OCI-LY3 (cell line): ENCODE data around the gene PLGRKT.
"Not testable (repeated sequence)": the region's sequence is repeated elsewhere in the genome, so short reads cannot be mapped to it uniquely, and the experiment has no call there.

Source experiments
- H2AFZ ChIP-seq: fragments of 200-600, 300-600 bp; shearing (Covaris generic); 2 replicates; pipeline ENCODE4 v1.6.0; 2014; ENCODE audit warnings: antibody characterized with exemption, low read depth, low read length
- H3K27ac ChIP-seq: fragments of 200-600, 300-600 bp; sonication (generic); 2 replicates; pipeline ENCODE4 v1.5.1; 2014; ENCODE audit warnings: mild to moderate bottlenecking, low read length, moderate library complexity, mixed read lengths
- H3K27me3 ChIP-seq: fragments of 200-600, 300-600 bp; sonication (generic); 2 replicates; pipeline ENCODE4 v1.6.1; 2014; ENCODE audit warnings: low read depth, low read length, mixed read lengths
- H3K36me3 ChIP-seq: fragments of 200-600, 300-600 bp; sonication (generic); replicated peaks from 2 replicates; pipeline ENCODE3; 2014; ENCODE audit warnings: low read depth, low read length, mixed read lengths
- H3K4me1 ChIP-seq: fragments of 300-600, 200-600 bp; sonication (generic); 2 replicates; pipeline ENCODE4 v1.6.1; 2014; ENCODE audit warnings: low read length, mixed read lengths
- H3K4me2 ChIP-seq: fragments of 200-600, 300-600 bp; sonication (generic); 2 replicates; pipeline ENCODE4 v1.6.1; 2014; ENCODE audit warnings: low read length, mixed read lengths
- H3K4me3 ChIP-seq: fragments of 300-600, 200-600 bp; sonication (generic); 2 replicates; pipeline ENCODE4 v1.5.1; 2014; ENCODE audit warnings: antibody characterized with exemption, mild to moderate bottlenecking, low read length, moderate library complexity
- H3K79me2 ChIP-seq: fragments of 300-600, 200-600 bp; shearing (Covaris generic); 2 replicates; pipeline ENCODE4 v1.6.1; 2014; ENCODE audit warnings: mild to moderate bottlenecking, low read length, mixed read lengths
- H3K9ac ChIP-seq: fragments of 300-600, 200-600 bp; shearing (Covaris generic); 2 replicates; pipeline ENCODE4 v1.6.0; 2014; ENCODE audit warnings: mild to moderate bottlenecking, low read length, moderate library complexity
- H3K9me3 ChIP-seq: fragments of 200-600, 300-600 bp; shearing (Covaris generic); 2 replicates; pipeline ENCODE4 v1.6.1; 2014; ENCODE audit warnings: low read length, mixed read lengths; ENCODE audit not compliant: insufficient read depth
- H4K20me1 ChIP-seq: fragments of 200-600, 300-600 bp; sonication (generic); 2 replicates; pipeline ENCODE4 v1.6.1; 2016; ENCODE audit warnings: low read length, mixed read lengths; ENCODE audit not compliant: insufficient read depth
- EZH2phosphoT487 ChIP-seq: fragments of 200-600 bp; shearing (Covaris generic); IDR thresholded peaks from 2 replicates; pipeline ENCODE4 v1.6.1; 2018; ENCODE audit warnings: antibody characterized with exemption, mixed run types, low read depth
- TF ChIP-seq, protein P1 (sequence below): fragments of 200-600, 300-600 bp; sonication (generic); IDR thresholded peaks from 2 replicates; pipeline ENCODE4 v1.5.1; 2014; ENCODE audit warnings: antibody characterized with exemption, low read length, low read depth

The PLGRKT gene

GRCh38 chr9:5466766-5467165, 29.0 kb upstream of the PLGRKT start:
- Histone ChIP-seq H3K4me2 (no peak overlapping the region), H3K9ac (no peak overlapping the region), H3K4me1 (peaks cover 29% of the 10 kb centered on the region), H3K79me2 (no peaks in the 10 kb centered on the region), H2AFZ (no peak overlapping the region), H3K9me3 (no peaks in the 10 kb centered on the region), H3K36me3 (peaks cover 13% of the 10 kb centered on the region), H3K27me3 (no peaks in the 10 kb centered on the region), H3K27ac (no peak overlapping the region), H3K4me3 (no peak overlapping the region), H4K20me1 (no peaks in the 10 kb centered on the region)
- TF ChIP-seq, protein P1, sequence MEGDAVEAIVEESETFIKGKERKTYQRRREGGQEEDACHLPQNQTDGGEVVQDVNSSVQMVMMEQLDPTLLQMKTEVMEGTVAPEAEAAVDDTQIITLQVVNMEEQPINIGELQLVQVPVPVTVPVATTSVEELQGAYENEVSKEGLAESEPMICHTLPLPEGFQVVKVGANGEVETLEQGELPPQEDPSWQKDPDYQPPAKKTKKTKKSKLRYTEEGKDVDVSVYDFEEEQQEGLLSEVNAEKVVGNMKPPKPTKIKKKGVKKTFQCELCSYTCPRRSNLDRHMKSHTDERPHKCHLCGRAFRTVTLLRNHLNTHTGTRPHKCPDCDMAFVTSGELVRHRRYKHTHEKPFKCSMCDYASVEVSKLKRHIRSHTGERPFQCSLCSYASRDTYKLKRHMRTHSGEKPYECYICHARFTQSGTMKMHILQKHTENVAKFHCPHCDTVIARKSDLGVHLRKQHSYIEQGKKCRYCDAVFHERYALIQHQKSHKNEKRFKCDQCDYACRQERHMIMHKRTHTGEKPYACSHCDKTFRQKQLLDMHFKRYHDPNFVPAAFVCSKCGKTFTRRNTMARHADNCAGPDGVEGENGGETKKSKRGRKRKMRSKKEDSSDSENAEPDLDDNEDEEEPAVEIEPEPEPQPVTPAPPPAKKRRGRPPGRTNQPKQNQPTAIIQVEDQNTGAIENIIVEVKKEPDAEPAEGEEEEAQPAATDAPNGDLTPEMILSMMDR = no peak
- no peak for TF ChIP-seq EZH2phosphoT487

GRCh38 chr9:5466005-5466404, 28.3 kb upstream of the PLGRKT start:
- no peak overlapping the region; the same call in 1 of the 2 replicates for H3K4me2 ChIP-seq
- H3K9ac ChIP-seq = no peak overlapping the region
- TF ChIP-seq, protein P1 = no peak
- no peak for TF ChIP-seq EZH2phosphoT487
- H3K79me2 ChIP-seq = no peaks in the 10 kb centered on the region
- H3K4me1 ChIP-seq = peaks cover 33% of the 10 kb centered on the region
- H2AFZ ChIP-seq = no peak overlapping the region
- no peak overlapping the region for H3K27ac ChIP-seq
- no peaks in the 10 kb centered on the region for H3K27me3 ChIP-seq
- peaks cover 13% of the 10 kb centered on the region for H3K36me3 ChIP-seq
- H3K4me3 ChIP-seq = no peak overlapping the region
- no peaks in the 10 kb centered on the region for H3K9me3 ChIP-seq
- H4K20me1 ChIP-seq = no peaks in the 10 kb centered on the region

DNA sequence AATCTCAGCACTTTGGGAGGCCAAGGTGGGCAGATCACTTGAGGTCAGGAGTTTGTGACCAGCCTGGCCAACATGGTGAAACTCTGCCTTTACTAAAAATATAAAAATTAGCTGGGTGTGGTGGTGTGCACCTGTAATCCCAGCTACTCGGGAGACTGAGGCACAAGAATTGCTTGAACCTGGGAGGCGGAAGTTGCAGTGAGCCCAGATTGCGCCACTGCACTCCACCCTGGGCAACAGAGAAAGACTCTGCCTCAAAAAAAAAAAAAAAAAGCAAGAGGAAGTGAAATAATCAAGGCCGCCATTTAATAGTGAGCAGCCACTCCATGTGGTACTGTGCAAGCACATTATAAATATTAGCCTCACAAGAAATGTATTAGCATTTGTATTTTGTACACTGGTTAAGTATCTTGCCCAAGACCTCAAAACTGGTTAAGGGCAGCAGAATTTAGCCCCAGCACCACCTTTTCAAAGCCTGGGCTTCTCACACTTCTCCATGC, 27.2 kb upstream of the PLGRKT start:
- H3K9ac ChIP-seq, H3K4me3 ChIP-seq, H2AFZ ChIP-seq, H4K20me1 ChIP-seq, H3K4me2 ChIP-seq, H3K9me3 ChIP-seq, H3K27ac ChIP-seq, H3K27me3 ChIP-seq, H3K79me2 ChIP-seq: not testable (repeated sequence)
- Histone ChIP-seq H3K36me3 (peaks cover 13% of the 10 kb centered on the region), H3K4me1 (peaks cover 44% of the 10 kb centered on the region)

DNA sequence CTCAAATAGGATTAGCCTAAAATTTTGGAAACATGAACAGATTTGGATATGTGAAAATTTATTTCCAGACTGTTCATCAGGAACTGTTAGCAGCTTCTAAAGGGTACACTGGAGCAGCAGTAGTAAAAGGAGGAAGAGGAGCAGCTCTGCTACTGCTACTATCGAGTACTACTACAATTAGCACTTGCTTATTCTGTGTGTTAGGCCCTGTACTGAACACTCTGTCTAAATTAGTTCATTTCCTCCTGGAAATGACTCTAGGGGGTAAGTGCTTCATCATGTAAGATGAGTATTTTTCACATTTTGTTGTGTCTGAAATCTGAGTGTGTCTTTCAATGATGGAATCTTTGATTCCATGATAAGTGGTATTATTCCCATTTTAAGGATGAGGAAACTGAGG, 22.4 kb upstream of the PLGRKT start:
- TF ChIP-seq, protein P1 = no peak
- no peak for TF ChIP-seq EZH2phosphoT487
- H3K4me3 ChIP-seq = peak overlapping the region; percentile 42; the same call in 1 of the 2 replicates
- H3K79me2 ChIP-seq = peaks cover 3% of the 10 kb centered on the region; the same call in 1 of the 2 replicates
- H3K27me3 ChIP-seq = no peaks in the 10 kb centered on the region
- H3K4me1 ChIP-seq = peaks cover 72% of the 10 kb centered on the region
- H3K9ac ChIP-seq = peak overlapping the region; percentile 54
- peak overlapping the region; percentile 69 for H3K4me2 ChIP-seq
- H4K20me1 ChIP-seq = no peaks in the 10 kb centered on the region
- peak overlapping the region; percentile 91 for H3K27ac ChIP-seq
- H2AFZ ChIP-seq = no peak overlapping the region
- H3K36me3 ChIP-seq = peaks cover 24% of the 10 kb centered on the region
- H3K9me3 ChIP-seq = no peaks in the 10 kb centered on the region
